RWPE2 (cell line): Measurements from ENCODE around the gene GDI2.

Source experiments
- ATAC-seq: fragments of 200-7000 bp; cut with Tn5 transposase; 3 replicates; pipeline ENCODE4 v1.9.1; 2021; ENCODE audit warnings: low read depth
- DNase-seq: peaks from one replicate; pipeline ENCODE4 v3.0.0-alpha.2; 2020; ENCODE audit warnings: low spot score
- H3K27ac ChIP-seq: fragments of 450-650 bp; 2 replicates; pipeline ENCODE4 v1.5.1; 2017; ENCODE audit warnings: mild to moderate bottlenecking; ENCODE audit not compliant: poor library complexity, severe bottlenecking
- H3K27me3 ChIP-seq: fragments of 250-450 bp; sonication (Bioruptor Pico); 2 replicates; pipeline ENCODE4 v1.5.1; 2021; ENCODE audit warnings: mild to moderate bottlenecking, moderate library complexity; ENCODE audit not compliant: insufficient read depth, poor library complexity, severe bottlenecking
- H3K36me3 ChIP-seq: fragments of 250-450 bp; sonication (Bioruptor Pico); 2 replicates; pipeline ENCODE4 v1.5.1; 2020; ENCODE audit warnings: low read depth, mild to moderate bottlenecking, moderate library complexity
- H3K4me1 ChIP-seq: fragments of 250-450 bp; sonication (Bioruptor Pico); 2 replicates; pipeline ENCODE4 v1.5.1; 2021; ENCODE audit warnings: mild to moderate bottlenecking, moderate library complexity; ENCODE audit not compliant: insufficient read depth, poor library complexity, severe bottlenecking
- H3K4me3 ChIP-seq: fragments of 250-450 bp; sonication (Bioruptor Pico); 2 replicates; pipeline ENCODE4 v1.5.1; 2021; ENCODE audit warnings: mild to moderate bottlenecking, moderate library complexity; ENCODE audit not compliant: severe bottlenecking
- H3K9me3 ChIP-seq: fragments of 250-450 bp; sonication (Bioruptor Pico); 2 replicates; pipeline ENCODE4 v1.5.1; 2021; ENCODE audit warnings: mild to moderate bottlenecking, moderate library complexity; ENCODE audit not compliant: severe bottlenecking
- TF ChIP-seq, protein P1 (sequence below): fragments of 450-650 bp; IDR thresholded peaks from one replicate; pipeline ENCODE4 v1.5.1; 2017; ENCODE audit warnings: mild to moderate bottlenecking, moderate library complexity; ENCODE audit not compliant: poor library complexity, severe bottlenecking

GDI2 gene

DNA sequence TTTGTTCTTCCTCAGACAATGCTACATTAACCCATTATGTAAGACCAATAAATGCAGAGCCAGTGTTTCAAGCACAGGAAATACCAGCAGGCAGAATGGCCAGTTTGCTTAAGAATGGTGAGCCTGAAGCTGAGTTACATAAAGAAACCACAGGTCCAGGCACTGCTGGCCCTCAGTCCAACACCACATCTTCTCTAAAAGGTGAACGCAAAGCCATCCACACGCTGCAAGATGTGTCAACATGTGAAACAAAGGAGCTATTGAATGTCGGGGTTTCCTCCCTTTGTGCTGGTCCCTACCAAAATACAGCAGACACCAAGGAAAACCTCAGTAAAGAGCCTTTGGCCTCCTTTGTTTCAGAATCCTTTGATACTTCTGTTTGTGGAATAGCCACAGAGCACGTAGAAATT is 64.8 kb downstream of the GDI2 start:
- TF ChIP-seq, protein P1, sequence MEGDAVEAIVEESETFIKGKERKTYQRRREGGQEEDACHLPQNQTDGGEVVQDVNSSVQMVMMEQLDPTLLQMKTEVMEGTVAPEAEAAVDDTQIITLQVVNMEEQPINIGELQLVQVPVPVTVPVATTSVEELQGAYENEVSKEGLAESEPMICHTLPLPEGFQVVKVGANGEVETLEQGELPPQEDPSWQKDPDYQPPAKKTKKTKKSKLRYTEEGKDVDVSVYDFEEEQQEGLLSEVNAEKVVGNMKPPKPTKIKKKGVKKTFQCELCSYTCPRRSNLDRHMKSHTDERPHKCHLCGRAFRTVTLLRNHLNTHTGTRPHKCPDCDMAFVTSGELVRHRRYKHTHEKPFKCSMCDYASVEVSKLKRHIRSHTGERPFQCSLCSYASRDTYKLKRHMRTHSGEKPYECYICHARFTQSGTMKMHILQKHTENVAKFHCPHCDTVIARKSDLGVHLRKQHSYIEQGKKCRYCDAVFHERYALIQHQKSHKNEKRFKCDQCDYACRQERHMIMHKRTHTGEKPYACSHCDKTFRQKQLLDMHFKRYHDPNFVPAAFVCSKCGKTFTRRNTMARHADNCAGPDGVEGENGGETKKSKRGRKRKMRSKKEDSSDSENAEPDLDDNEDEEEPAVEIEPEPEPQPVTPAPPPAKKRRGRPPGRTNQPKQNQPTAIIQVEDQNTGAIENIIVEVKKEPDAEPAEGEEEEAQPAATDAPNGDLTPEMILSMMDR: no peak
- ATAC-seq (no peak), DNase-seq (no peak)
- no peaks in the 10 kb centered on the region for H3K9me3 ChIP-seq
- peaks cover 39% of the 10 kb centered on the region for H3K36me3 ChIP-seq
- H3K4me1 ChIP-seq: no peaks in the 10 kb centered on the region
- H3K27me3 ChIP-seq: no peaks in the 10 kb centered on the region
- H3K27ac ChIP-seq: no peak overlapping the region
- no peak overlapping the region for H3K4me3 ChIP-seq

DNA sequence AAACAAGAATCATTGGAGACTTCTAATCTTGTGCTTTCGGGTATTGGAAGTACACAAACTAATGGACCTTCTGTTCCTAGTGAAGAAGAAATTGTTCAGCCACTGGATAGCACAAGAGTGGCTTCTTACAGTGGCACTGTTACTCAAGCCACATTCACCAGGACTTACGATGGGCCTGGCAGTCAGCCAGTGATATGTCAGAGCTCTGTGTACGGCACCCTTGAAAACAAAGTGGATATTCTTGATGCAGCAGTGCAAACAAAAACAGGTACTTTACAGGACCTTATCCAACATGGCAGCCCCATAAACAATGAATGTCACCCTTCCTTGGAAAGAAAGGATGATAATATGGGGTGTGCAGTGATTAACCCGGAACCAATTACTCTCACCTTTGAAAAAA is 67.0 kb downstream of the GDI2 start:
- TF ChIP-seq, protein P1: no peak
- DNase-seq: no peak
- no peak overlapping the region for H3K4me3 ChIP-seq
- no peaks in the 10 kb centered on the region for H3K4me1 ChIP-seq
- peaks cover 56% of the 10 kb centered on the region for H3K36me3 ChIP-seq
- ATAC-seq: no peak
- no peaks in the 10 kb centered on the region for H3K9me3 ChIP-seq
- H3K27me3 ChIP-seq: no peaks in the 10 kb centered on the region
- H3K27ac ChIP-seq: no peak overlapping the region

DNA sequence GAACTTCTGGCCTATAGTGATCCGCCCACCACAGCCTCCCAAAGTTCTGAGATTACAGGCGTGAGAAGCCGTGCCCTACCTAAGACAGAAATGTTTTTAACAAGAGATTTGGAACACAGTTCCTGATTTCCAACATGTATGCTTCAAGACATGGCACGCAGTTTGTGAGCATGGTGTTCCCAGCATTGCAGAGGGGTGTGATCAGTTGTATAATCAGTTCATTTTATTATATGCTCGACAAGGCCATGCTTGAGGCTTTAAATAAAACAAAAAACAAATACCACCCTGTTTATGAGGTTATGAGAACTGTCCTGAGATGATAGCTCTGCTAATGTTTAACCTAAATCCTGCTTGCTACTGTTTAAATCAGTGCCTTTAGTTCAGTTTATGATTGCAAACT is 68.4 kb downstream of the GDI2 start:
- ATAC-seq (no peak), DNase-seq (no peak)
- H3K4me1 ChIP-seq: no peaks in the 10 kb centered on the region
- TF ChIP-seq, protein P1: no peak
- no peaks in the 10 kb centered on the region for H3K27me3 ChIP-seq
- H3K9me3 ChIP-seq: no peaks in the 10 kb centered on the region
- H3K27ac ChIP-seq: no peak overlapping the region
- H3K36me3 ChIP-seq: peaks cover 61% of the 10 kb centered on the region
- H3K4me3 ChIP-seq: no peak overlapping the region

DNA sequence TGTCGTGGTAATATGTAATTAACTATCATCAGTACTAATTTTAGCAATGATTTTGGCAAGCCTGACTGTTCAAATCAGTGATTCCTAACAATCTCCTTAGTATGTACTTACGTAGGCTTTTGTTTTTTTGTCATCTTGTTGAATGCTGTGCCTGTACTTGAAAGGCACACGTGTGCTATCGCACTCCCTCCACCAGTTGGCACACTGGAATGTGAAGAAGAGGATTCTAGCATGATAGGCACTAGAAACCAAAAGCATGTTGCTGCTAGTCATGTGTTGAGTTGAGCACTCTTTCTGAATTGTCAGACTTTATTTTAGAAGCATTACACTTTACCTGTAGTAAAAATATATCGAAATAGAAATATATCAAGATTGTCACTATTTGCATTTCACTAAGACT is 69.5 kb downstream of the GDI2 start:
- DNase-seq (no peak), ATAC-seq (no peak)
- Histone ChIP-seq H3K4me3 (no peak overlapping the region), H3K4me1 (no peaks in the 10 kb centered on the region), H3K36me3 (peaks cover 64% of the 10 kb centered on the region), H3K27ac (no peak overlapping the region), H3K9me3 (no peaks in the 10 kb centered on the region), H3K27me3 (no peaks in the 10 kb centered on the region)
- TF ChIP-seq, protein P1: no peak

DNA sequence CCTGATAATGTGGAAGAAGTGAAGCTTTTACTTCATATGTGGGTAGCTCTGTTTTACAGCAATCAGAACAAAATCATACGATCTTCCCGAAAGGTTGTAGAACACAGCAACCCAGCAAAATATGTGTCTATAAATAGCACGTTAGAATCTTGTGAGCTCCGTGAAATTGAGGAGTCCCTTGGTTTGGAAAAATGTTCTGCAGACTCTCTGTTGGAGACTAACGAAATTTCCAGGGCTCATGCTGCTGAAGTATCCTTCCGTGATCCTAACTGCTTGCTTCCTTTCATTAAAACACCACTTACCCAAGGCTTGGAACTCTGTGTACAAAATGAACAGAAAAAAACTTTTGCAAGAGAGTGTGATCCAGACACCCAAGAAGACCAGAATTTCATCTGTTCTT is 71.1 kb downstream of the GDI2 start:
- Histone ChIP-seq H3K27me3 (no peaks in the 10 kb centered on the region), H3K4me1 (no peaks in the 10 kb centered on the region), H3K4me3 (no peak overlapping the region), H3K27ac (no peak overlapping the region), H3K9me3 (no peaks in the 10 kb centered on the region), H3K36me3 (peaks cover 69% of the 10 kb centered on the region)
- no peak for DNase-seq
- ATAC-seq: no peak
- TF ChIP-seq, protein P1: no peak
